Stimulated activated CD4-positive, alpha-beta T cell treated with anti-CD3 and anti-CD28 coated beads, TNF-alpha, amount 100 ng/mL, for 24 hours (primary cell): Measurements from ENCODE around the gene UBE2F.
A peak's percentile ranks its signal among the peaks of the same experiment; 100 is the strongest.
"Not testable (repeated sequence)": the region's sequence is repeated elsewhere in the genome, so short reads cannot be mapped to it uniquely, and the experiment has no call there.

Source experiments
- DNase-seq, 3 experiments: peaks; one replicate each; pipeline ENCODE4 v3.0.0-alpha.2; 2020; ENCODE audit warnings: low read depth in 3 of 3

Gene UBE2F

GRCh38 chr2:238046725-238047270 is 80.0 kb downstream of the UBE2F start:
- DNase-seq, result no peak

GRCh38 chr2:238053191-238053776 is 86.5 kb downstream of the UBE2F start:
- no peak for DNase-seq

GRCh38 chr2:238055841-238056240 is 89.0 kb downstream of the UBE2F start:
- DNase-seq, result no peak

- not testable (repeated sequence) for DNase-seq
These were observed 91.1 kb downstream of the UBE2F start for GRCh38 chr2:238057696-238058575.

- DNase-seq, result no peak
These were observed 92.7 kb downstream of the UBE2F start for GRCh38 chr2:238059505-238059904.

GRCh38 chr2:238060096-238060541 is 93.3 kb downstream of the UBE2F start:
- DNase-seq, result no peak

- peak; percentile 90 to 98 (median 95) for DNase-seq
These were observed 93.9 kb downstream of the UBE2F start, which contains the start of gene SCLY for GRCh38 chr2:238060542-238061314. Gene SCLY (plus strand): TSS chr2:238061001. CDS start chr2:238061055, 54 bp downstream.

GRCh38 chr2:238061315-238062202 is 94.7 kb downstream of the UBE2F start:
- peak in 1 of 3 experiments; percentile 38 for DNase-seq

- DNase-seq, result no peak
These were observed 96.8 kb downstream of the UBE2F start for GRCh38 chr2:238063414-238064189.

- DNase-seq, result no peak
These were observed 97.6 kb downstream of the UBE2F start for GRCh38 chr2:238064376-238064775.

GRCh38 chr2:238065071-238065846 is 98.4 kb downstream of the UBE2F start:
- no peak for DNase-seq

GRCh38 chr2:238066218-238066617 is 99.4 kb downstream of the UBE2F start:
- no peak for DNase-seq

- peak in 1 of 3 experiments; percentile 40 for DNase-seq
These were observed 99.9 kb downstream of the UBE2F start for GRCh38 chr2:238066718-238067117.

- DNase-seq, result no peak
These were observed 101.1 kb downstream of the UBE2F start for GRCh38 chr2:238067939-238068338.

GRCh38 chr2:238069021-238069709 is 102.4 kb downstream of the UBE2F start:
- no peak for DNase-seq

GRCh38 chr2:238069877-238070276 is 103.1 kb downstream of the UBE2F start:
- no peak for DNase-seq

GRCh38 chr2:238075397-238075796 is 108.6 kb downstream of the UBE2F start:
- no peak for DNase-seq

GRCh38 chr2:238077292-238077691 is 110.5 kb downstream of the UBE2F start:
- DNase-seq, result no peak

- DNase-seq, result no peak
These were observed 113.1 kb downstream of the UBE2F start for GRCh38 chr2:238079874-238080327.
